ENCODE measurements around the gene SUSD1.

Gene SUSD1

DNA sequence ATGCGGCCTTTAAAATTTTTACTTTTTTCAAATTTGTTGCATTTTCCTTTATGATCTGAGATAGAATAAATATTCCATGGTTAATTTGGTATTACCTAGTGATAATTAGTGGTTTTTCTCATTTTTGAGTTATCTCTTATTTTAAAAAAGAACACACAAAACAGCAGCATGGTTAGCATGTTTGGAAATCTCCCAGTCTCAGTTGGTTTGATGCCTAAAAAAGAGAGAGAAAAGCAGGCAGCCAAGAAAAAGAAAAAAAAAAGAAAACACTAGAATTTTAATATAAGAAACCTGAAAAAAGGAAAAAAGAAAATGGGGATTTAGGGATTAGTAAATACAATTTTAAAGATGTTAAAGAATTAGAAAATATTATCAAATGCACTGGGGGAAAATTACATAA lies 15.3 kb downstream of the SUSD1 start:
- POLR2A ChIA-PET: no interaction called here
- Histone ChIP-seq H3K27ac (ENCODE audit: extremely low read depth, low read depth, low read length) (no peak overlapping the region), H3K4me1 (ENCODE audit: control insufficient read depth, insufficient read depth, low read length) (no peaks in the 10 kb centered on the region; the same call in 1 of the 2 replicates), H3K4me3 (ENCODE audit: low read depth, low read length) (no peak overlapping the region), H3K36me3 (ENCODE audit: control insufficient read depth in 2 of 2, insufficient read depth in 1 of 2, low read length in 2 of 2) (no peaks in the 10 kb centered on the region), H3K9me3 (ENCODE audit: control insufficient read depth, insufficient read depth, low read depth, low read length) (no peaks in the 10 kb centered on the region)
- CTCF ChIA-PET: no interaction called here
- TF ChIP-seq ZNF354C (tag by site-specific recombination; IDR thresholded peaks at IDR 0.05; ENCODE audit: borderline replicate concordance, low read depth) (no peak), ZBTB1 (tag by site-specific recombination; IDR thresholded peaks at IDR 0.05) (no peak), ZXDB (tag by site-specific recombination; IDR thresholded peaks at IDR 0.05) (no peak), ZNF658 (tag by site-specific recombination; IDR thresholded peaks at IDR 0.05) (no peak)
- TF ChIP-seq, protein P1, sequence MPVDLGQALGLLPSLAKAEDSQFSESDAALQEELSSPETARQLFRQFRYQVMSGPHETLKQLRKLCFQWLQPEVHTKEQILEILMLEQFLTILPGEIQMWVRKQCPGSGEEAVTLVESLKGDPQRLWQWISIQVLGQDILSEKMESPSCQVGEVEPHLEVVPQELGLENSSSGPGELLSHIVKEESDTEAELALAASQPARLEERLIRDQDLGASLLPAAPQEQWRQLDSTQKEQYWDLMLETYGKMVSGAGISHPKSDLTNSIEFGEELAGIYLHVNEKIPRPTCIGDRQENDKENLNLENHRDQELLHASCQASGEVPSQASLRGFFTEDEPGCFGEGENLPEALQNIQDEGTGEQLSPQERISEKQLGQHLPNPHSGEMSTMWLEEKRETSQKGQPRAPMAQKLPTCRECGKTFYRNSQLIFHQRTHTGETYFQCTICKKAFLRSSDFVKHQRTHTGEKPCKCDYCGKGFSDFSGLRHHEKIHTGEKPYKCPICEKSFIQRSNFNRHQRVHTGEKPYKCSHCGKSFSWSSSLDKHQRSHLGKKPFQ (tag by site-specific recombination; IDR thresholded peaks at IDR 0.05): no peak

DNA sequence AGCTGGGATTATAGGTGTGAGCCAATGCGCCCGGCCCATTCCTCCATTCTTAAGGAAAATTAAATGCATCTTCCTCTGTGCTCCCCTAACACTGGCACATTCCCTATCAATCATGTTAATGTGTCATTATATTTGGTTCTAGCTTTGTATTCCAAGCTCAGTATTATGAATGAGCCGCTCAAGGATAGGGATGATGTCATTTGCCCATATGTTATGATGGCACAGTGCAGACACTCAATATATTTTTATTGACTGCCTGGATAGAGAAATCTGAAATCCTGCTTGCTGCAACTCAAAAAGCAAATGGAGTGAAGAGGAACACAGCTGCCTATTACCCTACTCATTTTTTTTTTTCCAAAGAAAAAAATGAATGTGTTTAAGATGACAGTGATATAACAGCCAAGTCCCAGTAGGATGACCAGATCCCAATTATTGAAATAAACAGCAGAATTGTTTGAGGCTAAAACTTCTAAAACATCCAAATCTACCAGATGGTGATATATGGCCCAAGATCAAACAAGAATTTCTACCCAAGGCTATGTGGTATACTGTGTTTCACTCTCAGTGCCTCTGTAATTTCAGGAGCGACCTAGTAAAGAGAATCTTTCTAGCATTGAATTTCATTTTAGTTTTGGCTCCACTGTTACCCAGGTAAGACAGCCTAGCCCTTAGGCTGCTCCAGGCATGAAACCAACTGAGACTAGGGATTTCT lies 16.3 kb downstream of the SUSD1 start:
- no peaks in the 10 kb centered on the region for H3K9me3 ChIP-seq (ENCODE audit: control insufficient read depth, insufficient read depth, low read depth, low read length)
- POLR2A ChIA-PET: no interaction called here
- CTCF ChIA-PET: no interaction called here
- H3K4me3 ChIP-seq (ENCODE audit: low read depth, low read length): no peak overlapping the region
- no peak overlapping the region for H3K27ac ChIP-seq (ENCODE audit: extremely low read depth, low read depth, low read length)
- no peaks in the 10 kb centered on the region; the same call in 1 of the 2 replicates for H3K4me1 ChIP-seq (ENCODE audit: control insufficient read depth, insufficient read depth, low read length)
- H3K36me3 ChIP-seq (ENCODE audit: control insufficient read depth in 2 of 2, insufficient read depth in 1 of 2, low read length in 2 of 2): no peaks in the 10 kb centered on the region
- TF ChIP-seq, protein P1 (tag by site-specific recombination; IDR thresholded peaks at IDR 0.05): no peak
- TF ChIP-seq, protein P2, sequence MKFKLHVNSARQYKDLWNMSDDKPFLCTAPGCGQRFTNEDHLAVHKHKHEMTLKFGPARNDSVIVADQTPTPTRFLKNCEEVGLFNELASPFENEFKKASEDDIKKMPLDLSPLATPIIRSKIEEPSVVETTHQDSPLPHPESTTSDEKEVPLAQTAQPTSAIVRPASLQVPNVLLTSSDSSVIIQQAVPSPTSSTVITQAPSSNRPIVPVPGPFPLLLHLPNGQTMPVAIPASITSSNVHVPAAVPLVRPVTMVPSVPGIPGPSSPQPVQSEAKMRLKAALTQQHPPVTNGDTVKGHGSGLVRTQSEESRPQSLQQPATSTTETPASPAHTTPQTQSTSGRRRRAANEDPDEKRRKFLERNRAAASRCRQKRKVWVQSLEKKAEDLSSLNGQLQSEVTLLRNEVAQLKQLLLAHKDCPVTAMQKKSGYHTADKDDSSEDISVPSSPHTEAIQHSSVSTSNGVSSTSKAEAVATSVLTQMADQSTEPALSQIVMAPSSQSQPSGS (tag by site-specific recombination; IDR thresholded peaks at IDR 0.05; ENCODE audit: low read depth): peak; percentile 78
- no peak for TF ChIP-seq OVOL3 (tag by site-specific recombination; IDR thresholded peaks at IDR 0.05)
- peak; percentile 59 for TF ChIP-seq ZNF629 (tag by site-specific recombination; IDR thresholded peaks at IDR 0.05)
- no peak for TF ChIP-seq ZNF792 (tag by site-specific recombination; IDR thresholded peaks at IDR 0.05)
- TF ChIP-seq, protein P3, sequence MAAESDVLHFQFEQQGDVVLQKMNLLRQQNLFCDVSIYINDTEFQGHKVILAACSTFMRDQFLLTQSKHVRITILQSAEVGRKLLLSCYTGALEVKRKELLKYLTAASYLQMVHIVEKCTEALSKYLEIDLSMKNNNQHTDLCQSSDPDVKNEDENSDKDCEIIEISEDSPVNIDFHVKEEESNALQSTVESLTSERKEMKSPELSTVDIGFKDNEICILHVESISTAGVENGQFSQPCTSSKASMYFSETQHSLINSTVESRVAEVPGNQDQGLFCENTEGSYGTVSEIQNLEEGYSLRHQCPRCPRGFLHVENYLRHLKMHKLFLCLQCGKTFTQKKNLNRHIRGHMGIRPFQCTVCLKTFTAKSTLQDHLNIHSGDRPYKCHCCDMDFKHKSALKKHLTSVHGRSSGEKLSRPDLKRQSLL (tag by site-specific recombination; IDR thresholded peaks at IDR 0.05): peak; percentile 91
- no peak for TF ChIP-seq ZNF658 (tag by site-specific recombination; IDR thresholded peaks at IDR 0.05)
- 0 out of 2 replicates have a peak, but pooled peaks have one; percentile 11 for TF ChIP-seq ZNF366 (tag by site-specific recombination; conservative IDR thresholded peaks at IDR 0.05)
- no peak for TF ChIP-seq ZNF394 (tag by site-specific recombination; IDR thresholded peaks at IDR 0.05; ENCODE audit: borderline replicate concordance)

DNA sequence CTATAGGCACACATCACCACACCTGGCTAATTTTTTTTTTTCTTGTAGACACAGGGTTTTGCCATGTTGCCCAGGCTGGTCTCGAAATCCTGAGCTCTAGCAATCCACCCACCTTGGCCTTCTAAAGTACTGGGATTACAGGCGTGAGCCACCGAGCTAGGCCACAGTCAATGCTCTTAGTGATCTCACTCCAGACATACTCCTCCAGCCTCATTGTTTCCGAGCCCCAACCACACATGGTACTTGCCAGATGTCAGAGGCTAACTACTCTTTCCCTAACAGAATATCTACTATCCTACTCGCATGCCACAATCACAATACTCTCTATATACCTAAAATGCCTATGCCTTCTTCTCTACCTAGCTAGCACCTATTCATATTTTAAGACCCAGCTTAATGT lies 17.1 kb downstream of the SUSD1 start:
- H3K4me1 ChIP-seq (ENCODE audit: control insufficient read depth, insufficient read depth, low read length): no peaks in the 10 kb centered on the region; the same call in 1 of the 2 replicates
- H3K36me3 ChIP-seq (ENCODE audit: control insufficient read depth in 2 of 2, insufficient read depth in 1 of 2, low read length in 2 of 2): no peaks in the 10 kb centered on the region; a peak in 1 of 3 replicates
- POLR2A ChIA-PET: no interaction called here
- no peak for TF ChIP-seq ZBTB7A (tag by site-specific recombination; IDR thresholded peaks at IDR 0.05; ENCODE audit: low read depth)
- no peak for TF ChIP-seq ZNF670 (tag by site-specific recombination; IDR thresholded peaks at IDR 0.05; ENCODE audit: low read depth)
- no peak for TF ChIP-seq ZNF341 (tag by site-specific recombination; IDR thresholded peaks at IDR 0.05; ENCODE audit: low read depth)
- TF ChIP-seq ZNF223 (tag by site-specific recombination; IDR thresholded peaks at IDR 0.05): no peak
- TF ChIP-seq, protein P4, sequence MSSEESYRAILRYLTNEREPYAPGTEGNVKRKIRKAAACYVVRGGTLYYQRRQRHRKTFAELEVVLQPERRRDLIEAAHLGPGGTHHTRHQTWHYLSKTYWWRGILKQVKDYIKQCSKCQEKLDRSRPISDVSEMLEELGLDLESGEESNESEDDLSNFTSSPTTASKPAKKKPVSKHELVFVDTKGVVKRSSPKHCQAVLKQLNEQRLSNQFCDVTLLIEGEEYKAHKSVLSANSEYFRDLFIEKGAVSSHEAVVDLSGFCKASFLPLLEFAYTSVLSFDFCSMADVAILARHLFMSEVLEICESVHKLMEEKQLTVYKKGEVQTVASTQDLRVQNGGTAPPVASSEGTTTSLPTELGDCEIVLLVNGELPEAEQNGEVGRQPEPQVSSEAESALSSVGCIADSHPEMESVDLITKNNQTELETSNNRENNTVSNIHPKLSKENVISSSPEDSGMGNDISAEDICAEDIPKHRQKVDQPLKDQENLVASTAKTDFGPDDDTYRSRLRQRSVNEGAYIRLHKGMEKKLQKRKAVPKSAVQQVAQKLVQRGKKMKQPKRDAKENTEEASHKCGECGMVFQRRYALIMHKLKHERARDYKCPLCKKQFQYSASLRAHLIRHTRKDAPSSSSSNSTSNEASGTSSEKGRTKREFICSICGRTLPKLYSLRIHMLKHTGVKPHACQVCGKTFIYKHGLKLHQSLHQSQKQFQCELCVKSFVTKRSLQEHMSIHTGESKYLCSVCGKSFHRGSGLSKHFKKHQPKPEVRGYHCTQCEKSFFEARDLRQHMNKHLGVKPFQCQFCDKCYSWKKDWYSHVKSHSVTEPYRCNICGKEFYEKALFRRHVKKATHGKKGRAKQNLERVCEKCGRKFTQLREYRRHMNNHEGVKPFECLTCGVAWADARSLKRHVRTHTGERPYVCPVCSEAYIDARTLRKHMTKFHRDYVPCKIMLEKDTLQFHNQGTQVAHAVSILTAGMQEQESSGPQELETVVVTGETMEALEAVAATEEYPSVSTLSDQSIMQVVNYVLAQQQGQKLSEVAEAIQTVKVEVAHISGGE (tag by site-specific recombination; conservative IDR thresholded peaks at IDR 0.05; ENCODE audit: low read depth): no peak
- no peak for TF ChIP-seq ZNF843 (tag by site-specific recombination; IDR thresholded peaks at IDR 0.05)
- no peak for TF ChIP-seq ZNF350 (tag by site-specific recombination; IDR thresholded peaks at IDR 0.05)
- no peak for TF ChIP-seq ZNF544 (tag by site-specific recombination; IDR thresholded peaks at IDR 0.05)
- no peak for TF ChIP-seq EGR2 (tag by site-specific recombination; IDR thresholded peaks at IDR 0.05; ENCODE audit: low read depth)
- no peak for TF ChIP-seq ZNF37A (tag by site-specific recombination; IDR thresholded peaks at IDR 0.05)

More for the DNA sequence above, 17.1 kb downstream of the SUSD1 start:
- CTCF ChIA-PET: interaction anchor here (0.7 kb wide), 1 partner anchor 17 kb away, joined by 3 read pairs; the partner anchor contains the start of gene SUSD1
- no peaks in the 10 kb centered on the region for H3K9me3 ChIP-seq (ENCODE audit: control insufficient read depth, insufficient read depth, low read depth, low read length)
- no peak overlapping the region for H3K4me3 ChIP-seq (ENCODE audit: low read depth, low read length)
- no peak overlapping the region for H3K27ac ChIP-seq (ENCODE audit: extremely low read depth, low read depth, low read length)

All from HEK293 (cell line).